SU-DHL-6 (cell line): ENCODE measurements around the gene ZCCHC24.

Source experiments
- CTCF ChIP-seq: fragments of 200-600 bp; sonication (generic); IDR thresholded peaks from one replicate; pipeline ENCODE4 v1.5.1; 2017; ENCODE audit warnings: antibody characterized with exemption, mild to moderate bottlenecking, low read length, moderate library complexity; ENCODE audit not compliant: insufficient read depth, poor library complexity, severe bottlenecking
- EZH2phosphoT487 ChIP-seq: fragments of 200-600 bp; sonication (generic), shearing (Covaris generic); conservative IDR thresholded peaks from 2 replicates; pipeline ENCODE4 v1.6.1; 2018; ENCODE audit warnings: mild to moderate bottlenecking, antibody characterized with exemption, low read length, moderate library complexity, mixed read lengths

GRCh38 chr10:79468841-79469585 is 23.6 kb upstream of the ZCCHC24 start:
- no peak for TF ChIP-seq CTCF
- no peak for TF ChIP-seq EZH2phosphoT487
